Neural cell (in vitro differentiated cells): ENCODE results near the gene SLC4A5. TPM values are rescaled to one million over a fixed set of nuclear protein-coding genes. Genes with fewer than 3 reads are reported as not detected.

Experiments
- H2AFZ ChIP-seq: fragments of 200-600, 300-800 bp; sonication (generic), shearing (Covaris generic); 2 replicates; pipeline ENCODE4 v1.6.0; 2014; ENCODE audit warnings: low read depth, mild to moderate bottlenecking, antibody characterized with exemption, low read length, moderate library complexity
- H3F3A ChIP-seq: fragments of 200-600 bp; shearing (Covaris generic); 2 replicates; pipeline ENCODE4 v1.6.1; 2016; ENCODE audit warnings: mild to moderate bottlenecking, moderate library complexity, mixed read lengths, antibody characterized with exemption, low read length; ENCODE audit not compliant: insufficient read depth, poor library complexity, severe bottlenecking
- H3K27ac ChIP-seq: fragments of 200-600, 300-800 bp; sonication (generic), shearing (Covaris generic); 2 replicates; pipeline ENCODE4 v1.5.1; 2014; ENCODE audit warnings: mild to moderate bottlenecking, low read length, moderate library complexity
- H3K27me3 ChIP-seq: fragments of 300-800, 200-600 bp; sonication (generic), shearing (Covaris generic); 2 replicates; pipeline ENCODE4 v1.6.0; 2014; ENCODE audit warnings: mild to moderate bottlenecking, low read depth, low read length, moderate library complexity; ENCODE audit not compliant: insufficient read depth
- H3K36me3 ChIP-seq: fragments of 300-800, 200-600 bp; sonication (generic), shearing (Covaris generic); 2 replicates; pipeline ENCODE4 v1.5.1; 2014; ENCODE audit warnings: mild to moderate bottlenecking, antibody characterized with exemption, low read length, moderate library complexity; ENCODE audit not compliant: insufficient read depth
- H3K4me2 ChIP-seq: fragments of 300-800, 200-600 bp; sonication (generic), shearing (Covaris generic); 2 replicates; pipeline ENCODE4 v1.6.0; 2014; ENCODE audit warnings: mild to moderate bottlenecking, low read length
- H3K4me3 ChIP-seq: fragments of 300-800, 200-600 bp; sonication (generic), shearing (Covaris generic); 2 replicates; pipeline ENCODE4 v1.5.1; 2014; ENCODE audit warnings: mild to moderate bottlenecking, low read length, moderate library complexity
- H3K79me2 ChIP-seq: fragments of 200-600 bp; shearing (Covaris generic); replicated peaks from 2 replicates; pipeline ENCODE4 v1.6.0; 2014; ENCODE audit warnings: mild to moderate bottlenecking, low read length, moderate library complexity; ENCODE audit not compliant: insufficient read depth
- H3K9ac ChIP-seq: fragments of 300-800, 200-600 bp; sonication (generic), shearing (Covaris generic); 2 replicates; pipeline ENCODE4 v1.6.1; 2016; ENCODE audit warnings: mild to moderate bottlenecking, low read length, mixed read lengths
- H3K9me2 ChIP-seq: fragments of 200-600 bp; shearing (Covaris generic); 2 replicates; pipeline ENCODE4 v1.6.1; 2016; ENCODE audit warnings: mild to moderate bottlenecking, low read length, mixed read lengths; ENCODE audit not compliant: insufficient read depth
- H3K9me3 ChIP-seq: fragments of 200-600, 300-800 bp; sonication (generic), shearing (Covaris generic); 2 replicates; pipeline ENCODE4 v1.6.1; 2016; ENCODE audit warnings: mild to moderate bottlenecking, mixed run types, low read length, moderate library complexity, mixed read lengths
- H4K20me1 ChIP-seq: fragments of 200-600 bp; shearing (Covaris generic); 2 replicates; pipeline ENCODE4 v1.6.1; 2016; ENCODE audit warnings: mild to moderate bottlenecking, mixed run types; ENCODE audit not compliant: insufficient read depth
- CTCF ChIP-seq: fragments of 450-650 bp; IDR thresholded peaks from 2 replicates; pipeline ENCODE4 v1.5.1; 2014; ENCODE audit warnings: antibody characterized with exemption, mild to moderate bottlenecking, moderate library complexity; ENCODE audit not compliant: poor library complexity, severe bottlenecking
- EZH2 ChIP-seq: fragments of 200-600, 300-800 bp; shearing (Covaris generic), sonication (generic); IDR thresholded peaks from 2 replicates; pipeline ENCODE4 v1.6.1; 2014; ENCODE audit warnings: antibody characterized with exemption, low read length, borderline replicate concordance, mild to moderate bottlenecking; ENCODE audit not compliant: insufficient read depth, poor library complexity, severe bottlenecking
- MXI1 ChIP-seq: fragments of 450-650 bp; conservative IDR thresholded peaks from 2 replicates; pipeline ENCODE4 v1.6.1; 2014; ENCODE audit warnings: antibody characterized with exemption, mild to moderate bottlenecking; ENCODE audit not compliant: poor library complexity, severe bottlenecking
- POLR2AphosphoS5 ChIP-seq: IDR thresholded peaks from 2 replicates; pipeline ENCODE4 v1.6.1; 2012
- RAD21 ChIP-seq: fragments of 450-650 bp; conservative IDR thresholded peaks from 2 replicates; pipeline ENCODE4 v1.6.1; 2014; ENCODE audit warnings: antibody characterized with exemption, mild to moderate bottlenecking, moderate library complexity
- REST ChIP-seq: IDR thresholded peaks from 2 replicates; pipeline ENCODE4 v1.6.1; 2012; ENCODE audit warnings: borderline replicate concordance
- SMC3 ChIP-seq: fragments of 450-650 bp; conservative IDR thresholded peaks from 2 replicates; pipeline ENCODE4 v1.6.1; 2014; ENCODE audit warnings: antibody characterized with exemption, mild to moderate bottlenecking, moderate library complexity; ENCODE audit not compliant: poor library complexity
- TAF1 ChIP-seq: IDR thresholded peaks from 2 replicates; pipeline ENCODE4 v1.6.1; 2012; ENCODE audit warnings: low read depth
- polyA plus RNA-seq: library from polyadenylated mRNA; depleted of rRNA; stranded (reverse); fragments of >200 nt; gene quantifications from 2 replicates; pipeline ENCODE4 v1.2.3, GENCODE V29; 2014

The SLC4A5 gene
- polyA plus RNA-seq, 1 donor from 2014 or later, result 3.9 TPM

- peaks cover 3% of the 10 kb centered on the region for H3F3A ChIP-seq
- H3K9me2 ChIP-seq, result no peaks in the 10 kb centered on the region
- peaks cover 39% of the 10 kb centered on the region for H3K79me2 ChIP-seq
- peak overlapping the region; percentile 55 for H3K4me2 ChIP-seq
- no peaks in the 10 kb centered on the region for H3K36me3 ChIP-seq
- H2AFZ ChIP-seq, result peak overlapping the region; percentile 3
- H3K4me3 ChIP-seq, result peak overlapping the region; percentile 90
- no peaks in the 10 kb centered on the region for H3K9me3 ChIP-seq
- H3K9ac ChIP-seq, result peak overlapping the region; percentile 86
- TF ChIP-seq CTCF (peak; percentile 81), SMC3 (no peak), REST (no peak), RAD21 (peak; percentile 33), TAF1 (no peak), EZH2 (no peak)
- H3K27ac ChIP-seq, result peak overlapping the region; percentile 80
- H4K20me1 ChIP-seq, result no peaks in the 10 kb centered on the region
- H3K27me3 ChIP-seq, result no peaks in the 10 kb centered on the region
Measured at GRCh38 chr2:74179063-74179865, 164.0 kb downstream of the SLC4A5 start.

- Histone ChIP-seq H3K9me3 (no peaks in the 10 kb centered on the region), H3K9me2 (no peaks in the 10 kb centered on the region), H2AFZ (peak within 1 kb of the TSS; percentile 69), H3K79me2 (peaks cover 42% of the 10 kb centered on the region), H3K4me2 (peak within 1 kb of the TSS; percentile 96), H3K27me3 (no peaks in the 10 kb centered on the region), H4K20me1 (no peaks in the 10 kb centered on the region), H3K36me3 (no peaks in the 10 kb centered on the region), H3K4me3 (peak within 1 kb of the TSS; percentile 90), H3K9ac (peak within 1 kb of the TSS; percentile 86), H3F3A (peaks cover 3% of the 10 kb centered on the region), H3K27ac (peak within 1 kb of the TSS; percentile 80)
- peak; percentile 67 for TF ChIP-seq REST
- no peak for TF ChIP-seq EZH2
- peak; percentile 92 for TF ChIP-seq POLR2AphosphoS5
- peak; percentile 61 for TF ChIP-seq MXI1
- TF ChIP-seq TAF1, result no peak
- no peak for TF ChIP-seq CTCF
Measured at GRCh38 chr2:74178211-74179062, 164.8 kb downstream of the SLC4A5 start, which contains the start of gene MOB1A. TSS of gene MOB1A (minus strand) at chr2:74178879. CDS start at chr2:74178674, 205 bp downstream.
